ENCODE results near the gene GAS2L3. TPM values are rescaled to one million over a fixed set of nuclear protein-coding genes. Genes with fewer than 3 reads are reported as not detected.

Gene GAS2L3
- polyA plus RNA-seq, 3 donors = 0.53 to 1.6 (median 1.1) TPM

DNA sequence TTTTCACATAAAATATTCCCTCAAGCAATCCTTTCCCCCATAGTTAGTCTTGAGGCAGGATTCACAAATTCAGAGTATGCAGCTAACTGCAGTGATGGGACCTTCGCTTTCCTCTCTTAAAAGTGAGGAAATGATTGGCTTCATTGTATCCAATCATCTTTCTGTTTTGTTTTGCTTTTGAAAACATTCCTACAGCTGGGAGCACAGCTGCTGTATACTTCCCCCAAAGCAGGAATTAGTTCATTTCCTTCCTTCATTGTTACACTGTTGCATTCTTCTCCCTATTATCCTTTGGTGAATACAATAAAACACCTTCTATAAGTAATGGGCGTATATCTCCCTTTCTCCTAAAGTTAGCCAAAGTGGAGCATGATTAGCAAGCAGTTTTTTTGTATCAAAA is 9.4 kb upstream of the GAS2L3 start:
- Mint-ChIP-seq H3K9me3 (peaks cover 0 to 1% (median 0%) of the 10 kb centered on the region in 7 donors), H3K36me3 (no peaks in the 10 kb centered on the region), H3K27ac (no peak overlapping the region), H3K4me1 (peaks cover 20% of the 10 kb centered on the region), H3K27me3 (ENCODE audit: low read depth in 3 of 3) (peaks cover 0 to 3% (median 0%) of the 10 kb centered on the region in 3 donors), H3K4me3 (no peak overlapping the region)
- no peaks in the 10 kb centered on the region for H3K79me2 ChIP-seq (ENCODE audit: insufficient read depth, low read length)
- H3K27me3 ChIP-seq (ENCODE audit: control insufficient read depth in 2 of 2, insufficient read depth in 2 of 2, low read length in 2 of 2) = no peaks in the 10 kb centered on the region
- WGBS (ENCODE audit: insufficient coverage) = no CpG with 5 or more reads among the region's 2 CpGs
- H3K9me3 ChIP-seq (replicated peaks in 1 of 2; ENCODE audit: control insufficient read depth in 1 of 2, insufficient read depth in 1 of 2, low read length in 2 of 2) = no peaks in the 10 kb centered on the region
- no peak for DNase-seq
- no peak overlapping the region for H3K9ac ChIP-seq (ENCODE audit: insufficient read depth, low read length, poor library complexity, severe bottlenecking)
- H3K4me2 ChIP-seq (replicated peaks; ENCODE audit: extremely low read depth, low read length, poor library complexity, severe bottlenecking) = no peak overlapping the region
- no peak overlapping the region for H3K4me3 ChIP-seq (replicated peaks in 1 of 3; ENCODE audit: low read depth in 2 of 3, low read length in 3 of 3)
- intact Hi-C loops (cut with micrococcal nuclease) = no loop called here
- H3K4me1 ChIP-seq (ENCODE audit: control insufficient read depth in 1 of 2, insufficient read depth in 2 of 2, low read length in 2 of 2) = peaks cover 8 to 11% of the 10 kb centered on the region in 2 donors
- H2AFZ ChIP-seq (ENCODE audit: insufficient read depth, low read depth, low read length, poor library complexity, severe bottlenecking) = no peak overlapping the region
- TF ChIP-seq, protein P1, sequence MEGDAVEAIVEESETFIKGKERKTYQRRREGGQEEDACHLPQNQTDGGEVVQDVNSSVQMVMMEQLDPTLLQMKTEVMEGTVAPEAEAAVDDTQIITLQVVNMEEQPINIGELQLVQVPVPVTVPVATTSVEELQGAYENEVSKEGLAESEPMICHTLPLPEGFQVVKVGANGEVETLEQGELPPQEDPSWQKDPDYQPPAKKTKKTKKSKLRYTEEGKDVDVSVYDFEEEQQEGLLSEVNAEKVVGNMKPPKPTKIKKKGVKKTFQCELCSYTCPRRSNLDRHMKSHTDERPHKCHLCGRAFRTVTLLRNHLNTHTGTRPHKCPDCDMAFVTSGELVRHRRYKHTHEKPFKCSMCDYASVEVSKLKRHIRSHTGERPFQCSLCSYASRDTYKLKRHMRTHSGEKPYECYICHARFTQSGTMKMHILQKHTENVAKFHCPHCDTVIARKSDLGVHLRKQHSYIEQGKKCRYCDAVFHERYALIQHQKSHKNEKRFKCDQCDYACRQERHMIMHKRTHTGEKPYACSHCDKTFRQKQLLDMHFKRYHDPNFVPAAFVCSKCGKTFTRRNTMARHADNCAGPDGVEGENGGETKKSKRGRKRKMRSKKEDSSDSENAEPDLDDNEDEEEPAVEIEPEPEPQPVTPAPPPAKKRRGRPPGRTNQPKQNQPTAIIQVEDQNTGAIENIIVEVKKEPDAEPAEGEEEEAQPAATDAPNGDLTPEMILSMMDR (IDR thresholded peaks at IDR 0.05) = no peak
- H3K27ac ChIP-seq (ENCODE audit: low read depth in 1 of 2, low read length in 2 of 2) = no peak overlapping the region
- no peaks in the 10 kb centered on the region for H3K36me3 ChIP-seq (replicated peaks in 1 of 2; ENCODE audit: control insufficient read depth in 1 of 2, insufficient read depth in 2 of 2, low read length in 2 of 2)
- H4K20me1 ChIP-seq (ENCODE audit: insufficient read depth, low read length) = no peaks in the 10 kb centered on the region

DNA sequence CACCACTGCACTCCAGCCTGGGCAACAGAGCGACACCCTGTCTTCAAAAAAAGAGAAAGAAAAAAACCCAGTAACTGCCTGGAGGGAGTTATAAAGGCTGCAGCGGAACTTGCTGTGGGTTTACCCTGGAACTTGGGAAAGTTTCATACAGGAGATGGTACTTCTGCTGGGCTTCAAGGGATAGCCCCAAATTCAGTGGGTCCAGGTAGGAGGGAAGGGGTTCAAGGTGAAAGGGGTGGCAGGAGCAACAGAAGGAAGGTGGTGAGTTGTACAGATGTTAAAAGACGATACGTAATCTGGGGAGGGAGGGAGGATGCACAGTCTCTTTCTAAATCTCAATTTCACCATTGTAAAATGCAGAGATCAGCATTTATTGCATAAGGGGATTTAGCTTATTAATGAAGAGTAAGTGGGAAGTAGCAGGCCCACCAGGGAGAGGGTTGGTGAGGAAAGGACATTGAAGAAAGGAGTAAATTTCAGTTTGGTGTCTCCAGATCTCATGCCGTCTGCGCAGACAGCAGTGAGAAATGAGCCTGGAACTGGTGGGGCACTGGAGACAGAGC is 8.5 kb upstream of the GAS2L3 start:
- intact Hi-C loops (cut with micrococcal nuclease) = no loop called here
- H3K27ac Mint-ChIP-seq = no peak overlapping the region
- H3K4me1 Mint-ChIP-seq = peaks cover 20% of the 10 kb centered on the region
- peaks cover 0 to 1% (median 0%) of the 10 kb centered on the region in 7 donors for H3K9me3 Mint-ChIP-seq
- H3K4me3 Mint-ChIP-seq = no peak overlapping the region
- TF ChIP-seq, protein P1 (IDR thresholded peaks at IDR 0.05) = no peak
- Histone ChIP-seq H3K9me3 (replicated peaks in 1 of 2; ENCODE audit: control insufficient read depth in 1 of 2, insufficient read depth in 1 of 2, low read length in 2 of 2) (no peaks in the 10 kb centered on the region), H4K20me1 (ENCODE audit: insufficient read depth, low read length) (no peaks in the 10 kb centered on the region), H3K27ac (ENCODE audit: low read depth in 1 of 2, low read length in 2 of 2) (no peak overlapping the region), H3K27me3 (ENCODE audit: control insufficient read depth in 2 of 2, insufficient read depth in 2 of 2, low read length in 2 of 2) (no peaks in the 10 kb centered on the region), H3K9ac (ENCODE audit: insufficient read depth, low read length, poor library complexity, severe bottlenecking) (no peak overlapping the region), H3K4me3 (replicated peaks in 1 of 3; ENCODE audit: low read depth in 2 of 3, low read length in 3 of 3) (no peak overlapping the region), H3K36me3 (replicated peaks in 1 of 2; ENCODE audit: control insufficient read depth in 1 of 2, insufficient read depth in 2 of 2, low read length in 2 of 2) (no peaks in the 10 kb centered on the region), H3K4me2 (replicated peaks; ENCODE audit: extremely low read depth, low read length, poor library complexity, severe bottlenecking) (no peak overlapping the region), H2AFZ (ENCODE audit: insufficient read depth, low read depth, low read length, poor library complexity, severe bottlenecking) (no peak overlapping the region), H3K79me2 (ENCODE audit: insufficient read depth, low read length) (no peaks in the 10 kb centered on the region), H3K4me1 (ENCODE audit: control insufficient read depth in 1 of 2, insufficient read depth in 2 of 2, low read length in 2 of 2) (peaks cover 8 to 11% of the 10 kb centered on the region in 2 donors)
- DNase-seq = no peak
- H3K36me3 Mint-ChIP-seq = no peaks in the 10 kb centered on the region
- H3K27me3 Mint-ChIP-seq (ENCODE audit: low read depth in 3 of 3) = peaks cover 0 to 3% (median 0%) of the 10 kb centered on the region in 3 donors
- WGBS (ENCODE audit: insufficient coverage) = 100% methylated on average over 1 of the region's 6 CpGs
